Adipocyte (in vitro differentiated cells): ENCODE results near the gene PRRT2.
"Not testable (repeated sequence)": the region's sequence is repeated elsewhere in the genome, so short reads cannot be mapped to it uniquely, and the experiment has no call there.

ENCODE experiments used
- DNase-seq: peaks from one replicate; pipeline ENCODE4 v3.0.0-alpha.2; 2015; ENCODE audit warnings: low read depth
- H3K27me3 ChIP-seq: replicated peaks from 2 replicates; pipeline ENCODE4 v1.7.0; 2013; ENCODE audit warnings: mild to moderate bottlenecking, low read length, moderate library complexity; ENCODE audit not compliant: control insufficient read depth, insufficient read depth
- H3K36me3 ChIP-seq: 2 replicates; pipeline ENCODE4 v1.7.0; 2013; ENCODE audit warnings: low read length, mild to moderate bottlenecking, moderate library complexity; ENCODE audit not compliant: control insufficient read depth, insufficient read depth, severe bottlenecking
- H3K4me1 ChIP-seq: 2 replicates; pipeline ENCODE4 v1.7.0; 2013; ENCODE audit warnings: mild to moderate bottlenecking, low read length, moderate library complexity; ENCODE audit not compliant: control insufficient read depth, insufficient read depth
- H3K4me3 ChIP-seq: 2 replicates; pipeline ENCODE4 v1.7.0; 2013; ENCODE audit warnings: mild to moderate bottlenecking, low read length, moderate library complexity
- H3K9ac ChIP-seq: 2 replicates; pipeline ENCODE4 v1.7.0; 2013; ENCODE audit warnings: mild to moderate bottlenecking, low read length, moderate library complexity
- H3K9me3 ChIP-seq: 2 replicates; pipeline ENCODE4 v1.7.0; 2013; ENCODE audit warnings: mild to moderate bottlenecking, low read length, moderate library complexity; ENCODE audit not compliant: control insufficient read depth

Gene PRRT2

GRCh38 chr16:29825145-29826044 is 13.4 kb downstream of the PRRT2 start:
- H3K4me1 ChIP-seq, result peaks cover 64% of the 10 kb centered on the region
- DNase-seq, result peak; percentile 58
- H3K9me3 ChIP-seq, result no peaks in the 10 kb centered on the region
- peak overlapping the region; percentile 78 for H3K9ac ChIP-seq
- H3K36me3 ChIP-seq, result peaks cover 6% of the 10 kb centered on the region
- no peaks in the 10 kb centered on the region for H3K27me3 ChIP-seq
- peak overlapping the region; percentile 59 for H3K4me3 ChIP-seq

DNA sequence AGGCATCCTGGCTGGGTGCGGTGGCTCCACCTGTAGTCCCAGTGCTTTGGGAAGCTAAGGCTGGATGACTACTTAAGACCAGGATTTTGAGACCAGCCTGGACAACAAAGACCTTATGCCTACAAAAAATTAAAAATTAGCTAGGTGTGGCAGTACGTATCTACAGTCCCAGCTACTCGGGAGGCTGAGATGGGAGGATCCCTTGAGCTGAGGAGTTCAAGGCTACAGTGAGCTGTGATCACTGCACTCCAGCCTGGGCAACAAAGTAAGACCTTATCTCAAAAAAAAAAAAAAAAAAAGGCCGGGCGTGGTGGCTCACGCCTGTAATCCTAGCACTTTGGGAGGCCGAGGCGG is 14.3 kb downstream of the PRRT2 start:
- Histone ChIP-seq H3K4me1 (peaks cover 64% of the 10 kb centered on the region), H3K36me3 (peaks cover 15% of the 10 kb centered on the region), H3K9ac (peak overlapping the region; percentile 73), H3K4me3 (peak overlapping the region; percentile 59), H3K27me3 (no peaks in the 10 kb centered on the region), H3K9me3 (no peaks in the 10 kb centered on the region)
- DNase-seq, result no peak

GRCh38 chr16:29830774-29831173 is 18.8 kb downstream of the PRRT2 start:
- no peak overlapping the region for H3K4me3 ChIP-seq
- no peak overlapping the region for H3K9ac ChIP-seq
- peaks cover 56% of the 10 kb centered on the region for H3K36me3 ChIP-seq

GRCh38 chr16:29831490-29831889 is 19.5 kb downstream of the PRRT2 start:
- Histone ChIP-seq H3K27me3 (no peaks in the 10 kb centered on the region), H3K4me1 (peaks cover 16% of the 10 kb centered on the region), H3K4me3 (no peak overlapping the region), H3K9me3 (no peaks in the 10 kb centered on the region), H3K36me3 (peaks cover 63% of the 10 kb centered on the region), H3K9ac (no peak overlapping the region)
- no peak for DNase-seq

More at GRCh38 chr16:29830774-29831173, 18.8 kb downstream of the PRRT2 start:
- H3K4me1 ChIP-seq, result peaks cover 23% of the 10 kb centered on the region
- no peaks in the 10 kb centered on the region for H3K9me3 ChIP-seq
- no peaks in the 10 kb centered on the region for H3K27me3 ChIP-seq
- DNase-seq, result no peak

- not testable (repeated sequence) for H3K9ac ChIP-seq, DNase-seq
These were observed 21.2 kb downstream of the PRRT2 start for GRCh38 chr16:29833219-29833618.

GRCh38 chr16:29834079-29834478 is 22.1 kb downstream of the PRRT2 start:
- H3K4me3 ChIP-seq, result no peak overlapping the region
- DNase-seq, result no peak
- no peaks in the 10 kb centered on the region for H3K27me3 ChIP-seq
- H3K4me1 ChIP-seq, result no peaks in the 10 kb centered on the region
- peaks cover 89% of the 10 kb centered on the region for H3K36me3 ChIP-seq
- no peak overlapping the region for H3K9ac ChIP-seq
- H3K9me3 ChIP-seq, result no peaks in the 10 kb centered on the region

More at GRCh38 chr16:29833219-29833618, 21.2 kb downstream of the PRRT2 start:
- not testable (repeated sequence) for H3K4me1 ChIP-seq, H3K4me3 ChIP-seq, H3K9me3 ChIP-seq, H3K27me3 ChIP-seq
- H3K36me3 ChIP-seq, result peaks cover 80% of the 10 kb centered on the region

- H3K9me3 ChIP-seq, result no peaks in the 10 kb centered on the region
- H3K9ac ChIP-seq, result no peak overlapping the region
- H3K4me1 ChIP-seq, result no peaks in the 10 kb centered on the region
- no peaks in the 10 kb centered on the region for H3K27me3 ChIP-seq
- H3K36me3 ChIP-seq, result peaks cover 96% of the 10 kb centered on the region
- no peak overlapping the region for H3K4me3 ChIP-seq
- DNase-seq, result no peak
These were observed 23.9 kb downstream of the PRRT2 start for GRCh38 chr16:29835926-29836325.

- H3K9me3 ChIP-seq, result no peaks in the 10 kb centered on the region
- peaks cover 96% of the 10 kb centered on the region for H3K36me3 ChIP-seq
- H3K4me1 ChIP-seq, result no peaks in the 10 kb centered on the region
- H3K27me3 ChIP-seq, result no peaks in the 10 kb centered on the region
- DNase-seq, result no peak
- no peak overlapping the region for H3K9ac ChIP-seq
- no peak overlapping the region for H3K4me3 ChIP-seq
These were observed 24.6 kb downstream of the PRRT2 start for GRCh38 chr16:29836623-29837022.

DNA sequence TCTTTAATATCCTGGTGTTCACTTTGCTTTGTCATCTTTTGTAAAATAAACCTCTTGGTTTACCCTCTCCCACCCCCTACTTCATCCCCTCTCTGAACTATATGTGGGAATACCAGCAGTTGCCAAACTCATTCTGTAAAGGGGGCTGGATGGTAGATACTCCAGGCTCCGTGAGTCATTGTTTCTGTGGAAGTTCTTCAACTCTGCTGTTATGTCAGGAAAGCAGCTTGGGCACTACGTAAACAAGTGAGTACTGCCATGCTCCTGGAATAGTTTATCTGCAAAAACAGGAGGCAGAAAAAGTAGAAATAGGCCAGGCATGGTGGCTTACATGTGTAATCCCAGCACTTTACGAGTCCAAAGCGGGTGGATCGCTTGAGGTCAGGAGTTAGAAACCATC is 25.8 kb downstream of the PRRT2 start:
- H3K27me3 ChIP-seq, result no peaks in the 10 kb centered on the region
- peaks cover 95% of the 10 kb centered on the region for H3K36me3 ChIP-seq
- DNase-seq, result no peak
- H3K9ac ChIP-seq, result no peak overlapping the region
- no peaks in the 10 kb centered on the region for H3K9me3 ChIP-seq
- H3K4me3 ChIP-seq, result no peak overlapping the region
- H3K4me1 ChIP-seq, result no peaks in the 10 kb centered on the region

DNA sequence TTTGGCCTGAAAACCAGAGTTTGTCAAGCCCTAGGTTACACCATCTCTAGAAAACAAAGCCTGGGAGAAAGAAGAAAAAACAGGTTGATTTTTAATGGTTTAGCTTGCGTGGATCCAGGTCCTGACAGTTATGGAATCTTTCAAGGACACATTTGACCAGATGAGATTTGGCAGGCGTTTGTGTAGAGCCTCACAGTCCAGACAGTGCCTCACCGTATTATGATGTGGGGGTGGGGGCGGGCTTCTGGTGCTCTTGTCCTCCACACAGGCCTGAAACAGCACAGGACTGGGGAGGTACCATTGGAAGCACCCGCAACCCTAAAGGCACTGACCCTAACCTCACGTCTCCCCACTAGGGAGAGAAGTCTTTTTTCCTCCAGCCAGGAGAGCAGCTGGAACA is 27.8 kb downstream of the PRRT2 start:
- Histone ChIP-seq H3K27me3 (no peaks in the 10 kb centered on the region), H3K36me3 (peaks cover 93% of the 10 kb centered on the region), H3K4me3 (no peak overlapping the region), H3K4me1 (peaks cover 6% of the 10 kb centered on the region), H3K9ac (no peak overlapping the region), H3K9me3 (no peaks in the 10 kb centered on the region)
- no peak for DNase-seq

- H3K4me3 ChIP-seq, result no peak overlapping the region
These were observed 28.2 kb downstream of the PRRT2 start for GRCh38 chr16:29840240-29840639.

More at GRCh38 chr16:29840240-29840639, 28.2 kb downstream of the PRRT2 start:
- Histone ChIP-seq H3K9me3 (no peaks in the 10 kb centered on the region), H3K36me3 (peaks cover 92% of the 10 kb centered on the region), H3K9ac (no peak overlapping the region), H3K4me1 (peaks cover 9% of the 10 kb centered on the region), H3K27me3 (no peaks in the 10 kb centered on the region)
- DNase-seq, result no peak
